Mammary microvascular endothelial cell (primary cell): ENCODE measurements around the gene FGD6. TPM values are rescaled to one million over a fixed set of nuclear protein-coding genes. Genes with fewer than 3 reads are reported as not detected.

Source experiments
- total RNA-seq: library from RNA; depleted of rRNA; stranded (reverse); fragments of >200 nt; gene quantifications from 2 replicates; pipeline ENCODE4 v1.2.3, GENCODE V29; 2015

FGD6 gene
- total RNA-seq = 7.9 and 8.0 TPM in 2 replicates

DNA sequence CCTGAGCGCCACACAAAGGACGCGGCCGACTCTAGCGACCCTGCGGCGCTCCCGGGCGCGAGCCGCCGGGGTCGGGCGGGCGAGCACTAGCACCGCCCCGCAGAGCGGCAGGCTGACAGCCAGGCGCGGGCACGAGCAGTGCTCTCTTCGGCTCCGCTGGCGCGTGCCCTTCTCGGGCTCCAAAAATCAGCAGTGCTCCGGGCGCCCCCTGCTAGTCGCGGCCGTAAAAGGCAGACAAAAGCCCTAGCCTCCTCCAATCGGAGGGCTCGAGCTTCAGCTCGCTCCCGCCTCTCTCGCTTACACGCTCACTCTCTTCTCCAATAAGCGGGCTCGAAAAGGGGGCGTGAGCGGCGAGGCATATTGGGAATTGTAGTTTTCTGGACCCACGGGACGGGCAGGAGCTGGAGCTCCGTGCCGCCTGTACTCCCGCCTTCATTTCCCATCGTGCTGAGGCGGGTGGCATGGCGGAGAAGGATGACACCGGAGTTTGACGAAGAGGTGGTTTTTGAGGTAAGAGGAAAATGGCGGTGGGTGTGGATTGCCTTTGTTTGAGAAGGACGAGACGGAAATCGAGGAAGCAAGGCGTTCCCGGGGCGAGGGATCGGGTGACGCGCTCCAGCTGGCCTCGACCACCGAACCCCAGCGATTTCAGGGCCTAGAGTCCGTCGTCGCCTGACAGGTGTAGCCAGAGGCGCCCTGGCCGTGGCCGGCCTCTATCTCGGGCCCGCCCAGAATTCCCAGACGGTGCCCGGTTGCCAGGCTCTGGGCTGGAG is at the start of gene FGD6, which contains the start of gene VEZT:
FGD6 (minus strand) TSS at position 91 of the 773 bp plus-strand sequence. CDS start 227 bp downstream, outside the sequence.
VEZT (plus strand) TSS at position 431 of the 773 bp plus-strand sequence; CDS start at position 475, 44 bp downstream.

DNA sequence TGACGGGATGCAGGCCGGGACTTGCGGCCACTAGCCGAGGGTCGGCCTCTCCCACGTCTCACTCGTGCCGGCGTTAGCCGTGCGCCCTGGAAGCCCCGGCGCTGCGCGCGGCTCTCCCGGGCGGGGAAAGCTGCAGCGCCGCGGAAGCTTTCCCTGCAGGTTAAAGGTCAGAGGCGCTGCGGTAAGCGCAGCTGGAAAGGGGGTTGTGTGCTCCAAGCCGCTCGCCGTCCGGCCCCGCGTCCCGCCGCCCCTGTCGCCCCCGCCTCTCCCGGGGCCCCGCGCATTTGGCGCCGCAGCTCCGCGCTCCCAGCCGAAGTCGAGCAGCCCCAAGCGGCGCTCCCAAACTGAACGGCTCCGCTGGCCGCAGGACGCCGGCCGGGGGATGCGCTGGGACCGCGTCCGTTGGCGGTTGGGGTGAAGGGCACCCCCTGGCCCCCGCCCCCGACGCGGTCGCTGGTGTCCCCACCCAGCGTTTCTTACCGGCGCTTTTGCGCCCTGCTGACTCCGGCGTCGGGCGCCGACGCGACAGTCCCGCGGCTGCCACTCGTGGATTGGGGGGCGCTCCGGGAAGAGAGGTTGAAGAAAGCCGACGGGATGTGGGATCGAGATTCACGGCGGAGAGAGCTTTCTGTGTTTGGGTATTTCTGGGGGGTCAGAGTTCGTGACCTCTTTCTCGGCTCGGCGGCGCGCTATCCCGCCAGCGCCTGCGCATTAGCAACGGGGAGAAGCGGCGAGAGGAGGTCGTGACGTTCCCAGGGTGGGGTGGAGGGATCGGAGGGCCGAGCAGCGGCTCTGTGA is 144.2 kb downstream of the FGD6 start, which contains the start of gene NR2C1:
NR2C1 (minus strand) TSS at position 719 of the 798 bp plus-strand sequence. CDS start 6,234 bp downstream, outside the sequence.

Other genes starting within 250 kb of the FGD6 start
- gene NDUFA12, start 213.8 kb downstream of the FGD6 start, total RNA-seq = 179 and 249 TPM in 2 replicates
- gene NR2C1, start 143.8 kb downstream of the FGD6 start, total RNA-seq = 23.2 and 24.9 TPM in 2 replicates
- 40.3 and 47.4 TPM in 2 replicates for gene VEZT, start 340 bp upstream of the FGD6 start, total RNA-seq